Measurements from ENCODE around the gene SSR3. TPM values are rescaled to one million over a fixed set of nuclear protein-coding genes. Genes with fewer than 3 reads are reported as not detected.
A peak's percentile ranks its signal among the peaks of the same experiment; 100 is the strongest.

SSR3 gene
- total RNA-seq (2021; fragmentation: NEBNext Ultra II Directional; extraction: Animal tissue kit (Norgen Biotek cat#: 25700)) (192 and 208 TPM in 2 replicates), polyA plus RNA-seq (2011; rRNA removed) (59.5 and 92.7 TPM in 2 replicates), polyA minus RNA-seq (2011; rRNA and poly(A)+ RNA removed) (341 and 408 TPM in 2 replicates)
- polyA plus RNA-seq (2011; cell fraction: cytosol; rRNA removed), result 99.6 TPM
- polyA plus RNA-seq (2011; cell fraction: nucleus; rRNA removed), result 57.0 TPM
- polyA plus RNA-seq (2012, experiment 1 of 2), result 148 to 207 TPM (median 175 TPM) in 4 replicates
- polyA plus RNA-seq (2012, experiment 2 of 2), result 41.6 TPM
- polyA plus RNA-seq (2013, experiment 1 of 2), result 170 TPM
- 242 TPM for polyA plus RNA-seq (2013, experiment 2 of 2)
- 82.1 TPM for polyA minus RNA-seq (2011; cell fraction: cytosol; rRNA and poly(A)+ RNA removed)
- polyA minus RNA-seq (2011; cell fraction: nucleus; rRNA and poly(A)+ RNA removed), result 136 TPM
- long read RNA-seq, experiment 1, transcript SSR3-201 (5 exons, 3,716 nt), result major isoform, 76 of 159 reads
- long read RNA-seq, experiment 1, partial matches to known transcripts, result 23 of 159 reads
- long read RNA-seq, experiment 1, other reads (novel, unspliced or antisense), result 57 of 159 reads
- long read RNA-seq, experiment 2, transcript SSR3-201 (5 exons, 3,716 nt), result major isoform, 158 of 196 reads
- long read RNA-seq, experiment 2, partial matches to known transcripts, result 1 of 196 reads
- long read RNA-seq, experiment 2, other reads (novel, unspliced or antisense), result 32 of 196 reads

GRCh38 chr3:156554842-156555687 is at the start of gene SSR3:
SSR3 (minus strand) TSS chr3:156555117; CDS start chr3:156555089, 28 bp downstream.
- H3K4me2 ChIP-seq (ENCODE audit: insufficient read depth in 1 of 2, low read depth in 2 of 2, low read length in 2 of 2), result peak within 1 kb of the TSS; percentile 72 to 89
- TF ChIP-seq EP300 (IDR thresholded peaks at IDR 0.05; ENCODE audit: borderline replicate concordance in 1 of 2, low read depth in 2 of 2, low read length in 2 of 2) (peak in 1 of 2 experiments; percentile 49; a peak in 1 of 3 replicates), TAF7 (optimal IDR thresholded peaks at IDR 0.05; ENCODE audit: borderline replicate concordance, low read depth, low read length) (peak; percentile 44)

More at GRCh38 chr3:156554842-156555687, at the start of gene SSR3:
- peak; percentile 57 for FAIRE-seq
- WGBS, 2 experiments (ENCODE audit: extremely low coverage in 1 of 2, insufficient coverage in 1 of 2, insufficient read length in 1 of 2, insufficient replicate concordance in 2 of 2, low coverage in 1 of 2, low lambda C conversion rate in 2 of 2, missing lambda C conversion rate in 1 of 2), result 11% methylated on average over 60 of the region's 60 CpGs; no CpG with 5 or more reads in 1 of the 2 experiments
- H2BK20ac ChIP-seq (ENCODE audit: low read length), result no peak within 1 kb of the TSS
- H2BK120ac ChIP-seq (replicated peaks; ENCODE audit: low read depth, low read length), result peak within 1 kb of the TSS; percentile 89
- peaks cover 27 to 49% of the 10 kb centered on the region in 2 experiments for H3K79me2 ChIP-seq (ENCODE audit: control insufficient read depth in 1 of 2, insufficient read depth in 2 of 2, low read length in 2 of 2)
- H2AK5ac ChIP-seq (ENCODE audit: low read depth, low read length), result peak within 1 kb of the TSS; percentile 76; the same call in 1 of the 2 replicates
- H2BK5ac ChIP-seq (ENCODE audit: low read depth, low read length), result peak within 1 kb of the TSS; percentile 94
- peak within 1 kb of the TSS; percentile 90 for H3K56ac ChIP-seq (replicated peaks; ENCODE audit: insufficient read length, low read depth, low read length)
- peak within 1 kb of the TSS; percentile 95 to 98 (median 96) for H3K9ac ChIP-seq (replicated peaks in 1 of 4; ENCODE audit: extremely low read depth in 1 of 4, low read depth in 3 of 4, low read length in 3 of 4)
- H3K4ac ChIP-seq (replicated peaks; ENCODE audit: insufficient read length, low read depth, low read length), result peak within 1 kb of the TSS; percentile 97
- H3K23ac ChIP-seq (ENCODE audit: insufficient read length), result no peak within 1 kb of the TSS
- peaks cover 6 to 26% (median 13%) of the 10 kb centered on the region in 4 experiments; a peak in 7 of 8 replicates for H3K36me3 ChIP-seq (ENCODE audit: control insufficient read depth in 2 of 4, insufficient read depth in 4 of 4, low read length in 3 of 4)
- peak within 1 kb of the TSS; percentile 99 for H4K8ac ChIP-seq (ENCODE audit: extremely low read depth, insufficient read depth, low read length)
- no peaks in the 10 kb centered on the region for H3K27me3 ChIP-seq (replicated peaks in 1 of 4; ENCODE audit: control insufficient read depth in 3 of 4, extremely low read depth in 1 of 4, insufficient read depth in 3 of 4, low read length in 3 of 4)
- no peak within 1 kb of the TSS for H3K14ac ChIP-seq (ENCODE audit: insufficient read length)
- H4K5ac ChIP-seq (ENCODE audit: insufficient read length, low read depth, low read length), result peak within 1 kb of the TSS; percentile 95
- H3K4me1 ChIP-seq (replicated peaks in 1 of 4; ENCODE audit: control insufficient read depth in 3 of 4, insufficient read depth in 4 of 4, low read length in 3 of 4), result peaks cover 0 to 2% (median 0%) of the 10 kb centered on the region in 4 experiments; a peak in 2 of 7 replicates
- no peaks in the 10 kb centered on the region for H3K79me1 ChIP-seq (ENCODE audit: low read depth, low read length)
- DNase-seq (ENCODE audit: low read depth in 1 of 2, low spot score in 2 of 2), result peak; percentile 96
- H4K20me1 ChIP-seq (replicated peaks in 1 of 2; ENCODE audit: control insufficient read depth in 1 of 2, insufficient read depth in 2 of 2, low read length in 2 of 2), result peaks cover 0 to 5% of the 10 kb centered on the region in 2 experiments
- H3K4me3 ChIP-seq (ENCODE audit: extremely low read depth in 1 of 4, insufficient read depth in 2 of 4, low read depth in 3 of 4, low read length in 4 of 4), result peak within 1 kb of the TSS; percentile 81 to 100 (median 99)
- ChIA-PET POLR2A (ENCODE audit: partially characterized antibody) (interaction anchor here (0.6 to 2.8 kb wide), 24 partner anchors 8 to 620 kb away, joined by 3 to 19 read pairs (median 4); partner anchors contain the start of genes CCNL1 and TIPARP), CTCF (ENCODE audit: partially characterized antibody) (interaction anchor here (0.7 to 2.2 kb wide), 17 partner anchors 8 to 608 kb away, joined by 3 to 12 read pairs (median 4); partner anchors contain the start of gene TIPARP)
- H2BK15ac ChIP-seq (ENCODE audit: low read length), result peak within 1 kb of the TSS; percentile 88; the same call in 1 of the 2 replicates
- peak within 1 kb of the TSS; percentile 98 for H3K27ac ChIP-seq (ENCODE audit: low read depth, low read length)
- peaks cover 4% of the 10 kb centered on the region for H3K23me2 ChIP-seq (ENCODE audit: low read depth, low read length)
- H2AFZ ChIP-seq (ENCODE audit: low read length), result peak within 1 kb of the TSS; percentile 96
- H3K9me3 ChIP-seq (ENCODE audit: insufficient read depth in 2 of 2, low read depth in 1 of 2, low read length in 1 of 2), result no peaks in the 10 kb centered on the region
- no peak within 1 kb of the TSS; the same call in 1 of the 2 replicates for H2BK12ac ChIP-seq (ENCODE audit: low read depth, low read length)
- H3K18ac ChIP-seq (ENCODE audit: extremely low read depth, low read length), result peak within 1 kb of the TSS; percentile 99
- peak within 1 kb of the TSS; percentile 93 for H4K91ac ChIP-seq (replicated peaks; ENCODE audit: insufficient read length, low read length)
